HK-2 (cell line): ENCODE measurements around the gene ANKRD12.
A peak's percentile ranks its signal among the peaks of the same experiment; 100 is the strongest.

ENCODE experiments used
- DNase-seq: peaks from one replicate; pipeline ENCODE4 v3.0.0-alpha.2; 2018; ENCODE audit not compliant: unreplicated experiment

Gene ANKRD12

GRCh38 chr18:9290156-9290555 is 153.6 kb downstream of the ANKRD12 start:
- DNase-seq: no peak

DNA sequence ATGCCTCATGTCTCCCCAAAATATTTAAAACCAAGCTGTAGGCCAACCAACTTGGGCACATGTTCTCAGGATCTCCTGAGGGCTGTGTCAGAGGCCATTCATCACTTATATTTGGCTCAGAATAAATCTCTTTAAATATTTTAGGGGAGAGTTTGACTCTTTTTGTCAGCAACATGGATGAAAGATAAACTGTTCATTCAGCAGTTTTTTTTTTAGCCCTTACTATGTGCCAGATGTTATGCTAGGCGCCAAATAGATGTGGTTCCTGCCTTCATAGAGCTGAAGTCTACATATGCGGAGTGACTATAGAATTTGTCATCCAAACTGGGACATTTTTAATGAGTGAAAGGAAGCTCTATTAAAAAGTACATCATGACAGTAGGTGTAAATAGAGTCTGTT is 155.5 kb downstream of the ANKRD12 start:
- DNase-seq: no peak

DNA sequence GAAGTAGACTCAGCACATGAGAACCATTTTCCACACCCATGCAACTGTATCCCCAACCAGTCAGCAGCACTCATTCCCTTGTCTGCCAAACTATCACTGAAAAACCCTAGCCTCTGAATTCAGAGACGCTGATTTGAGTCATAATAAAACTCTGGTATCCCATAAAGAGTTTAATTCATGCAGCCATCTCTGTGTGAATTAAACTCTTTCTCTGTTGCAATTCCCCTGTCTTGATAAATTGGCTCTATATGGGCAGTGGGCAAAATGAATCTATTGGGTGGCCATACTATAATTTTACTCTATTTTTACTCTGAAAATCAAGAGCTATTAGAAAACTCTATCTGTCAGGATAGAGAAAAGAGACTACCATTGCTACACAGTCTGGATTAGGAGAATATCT is 157.4 kb downstream of the ANKRD12 start:
- no peak for DNase-seq

DNA sequence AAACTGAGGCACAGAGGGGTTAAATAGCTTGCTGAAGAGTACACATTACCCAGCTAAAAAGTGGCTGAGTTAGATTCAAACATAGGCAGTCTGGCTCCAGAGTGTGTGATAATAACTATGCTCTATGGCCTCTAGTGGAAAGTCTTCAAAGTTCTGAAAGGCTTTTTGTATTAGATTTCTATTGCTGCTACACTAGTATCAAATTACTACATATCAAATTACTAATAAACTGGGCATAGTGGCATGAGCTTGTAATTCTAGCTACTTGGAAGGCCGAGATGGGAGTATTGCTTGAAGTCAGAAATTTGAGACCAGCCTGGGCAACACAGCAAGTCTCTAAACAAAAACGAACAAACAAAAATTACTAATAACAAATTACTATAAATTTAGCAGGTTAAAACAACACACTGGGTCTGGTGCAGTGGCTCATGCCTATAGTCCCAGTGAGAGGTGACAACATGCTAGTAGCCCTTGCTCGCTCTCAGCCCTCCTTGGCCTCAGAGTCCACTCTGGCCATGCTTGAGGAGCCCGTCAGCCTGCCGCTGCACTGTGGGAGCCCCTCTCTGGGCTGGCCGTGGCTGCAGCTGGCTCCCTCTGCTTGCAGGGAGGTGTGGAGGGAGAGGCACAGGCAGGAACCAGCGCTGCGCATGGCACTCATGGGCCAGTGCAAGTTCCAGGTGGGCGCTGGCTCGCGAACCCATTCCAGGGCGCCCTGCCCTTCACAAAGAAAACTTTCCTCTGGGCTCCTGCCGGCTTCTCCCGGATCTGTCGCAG is 159.8 kb downstream of the ANKRD12 start:
- no peak for DNase-seq

DNA sequence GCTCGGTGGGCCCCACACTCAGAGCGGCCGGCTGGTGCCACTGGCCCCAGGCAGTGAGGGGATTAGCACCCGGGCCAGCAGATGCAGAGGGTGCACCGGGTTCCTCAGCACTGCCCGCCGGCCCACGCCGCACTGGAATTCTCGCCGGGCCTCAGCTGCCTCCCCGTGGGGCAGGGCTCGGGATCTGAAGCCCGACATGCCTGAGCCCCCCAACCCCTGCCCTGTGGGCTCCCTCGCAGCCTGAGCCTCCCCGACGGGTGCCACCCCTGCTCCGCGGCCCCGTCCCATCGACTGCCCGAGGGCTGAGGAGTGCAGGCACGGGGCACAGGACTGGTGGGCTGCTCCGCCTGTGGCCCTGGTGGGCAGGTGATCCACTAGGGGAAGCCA is 160.4 kb downstream of the ANKRD12 start:
- DNase-seq: no peak

DNA sequence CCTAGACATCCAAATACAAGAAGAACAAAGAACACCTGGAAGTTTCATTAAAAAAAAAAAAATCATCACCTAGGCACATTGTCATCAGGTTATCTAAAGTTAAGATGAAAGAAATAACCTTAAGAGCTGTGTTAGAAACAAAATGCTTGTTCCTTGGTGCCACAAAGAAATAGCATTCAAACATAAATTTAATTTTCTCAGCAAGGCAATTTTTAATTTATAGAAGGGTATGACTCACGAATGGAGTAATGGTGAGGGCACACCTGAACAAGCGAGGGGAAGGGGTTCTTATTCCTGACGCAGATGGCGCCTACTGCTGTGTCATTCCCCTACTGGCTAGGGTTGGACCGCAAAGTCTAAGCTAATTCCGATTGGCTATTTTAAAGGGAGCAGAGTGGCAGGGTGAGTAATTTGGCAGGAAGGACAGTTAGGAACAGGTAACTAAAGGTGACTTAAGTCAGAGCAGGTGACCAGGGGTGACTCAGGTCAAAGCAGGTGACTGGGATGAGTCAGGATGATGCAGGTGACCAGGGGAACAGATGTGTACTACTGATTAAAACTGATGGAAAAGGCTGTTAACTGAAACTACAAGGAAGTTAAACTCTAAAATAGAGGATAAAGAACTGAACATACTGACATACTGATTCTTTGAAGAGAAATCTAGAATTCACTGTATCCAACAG is 167.9 kb downstream of the ANKRD12 start:
- DNase-seq: no peak

GRCh38 chr18:9319333-9319732 is 182.8 kb downstream of the ANKRD12 start:
- DNase-seq: no peak

DNA sequence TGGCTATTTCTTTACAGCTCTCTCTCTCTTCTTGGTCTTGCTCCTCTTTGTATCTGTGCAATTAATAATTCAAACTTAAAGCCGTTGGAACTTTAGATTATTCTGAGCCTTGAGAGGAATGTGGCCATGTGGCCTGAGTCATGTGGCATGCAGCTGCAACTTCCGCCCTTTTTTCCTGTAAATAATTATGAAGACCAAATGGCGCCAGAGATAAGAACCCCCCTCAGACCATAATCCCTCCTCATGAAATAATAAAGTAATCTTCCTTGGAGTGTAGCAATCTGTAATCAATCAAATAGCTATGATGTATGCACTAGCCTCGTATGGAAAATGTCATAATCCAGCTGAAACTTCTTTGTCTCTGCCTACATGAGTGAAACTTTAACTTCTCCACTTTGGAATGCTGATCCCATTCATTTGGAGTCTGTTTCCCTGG is 184.5 kb downstream of the ANKRD12 start:
- DNase-seq: peak; percentile 2

DNA sequence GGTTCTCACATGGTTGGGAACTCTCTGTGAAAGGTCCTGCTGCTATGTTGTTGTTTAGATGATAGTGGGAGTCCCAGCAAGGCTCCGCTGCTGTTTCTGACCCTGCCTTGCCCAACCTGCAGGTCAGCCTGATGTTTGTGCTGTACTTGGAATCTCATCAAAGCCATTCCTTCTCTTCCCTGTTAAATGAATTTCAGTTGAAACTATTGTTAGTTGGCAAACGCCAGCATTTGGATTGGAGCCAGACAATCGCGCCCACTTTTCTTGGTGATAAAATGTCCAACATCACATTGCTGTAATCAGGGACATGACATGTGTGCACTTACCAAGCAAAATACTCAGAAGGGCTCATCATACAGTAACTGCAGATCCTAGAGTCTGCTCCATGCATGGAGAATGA is 185.2 kb downstream of the ANKRD12 start:
- DNase-seq: no peak

GRCh38 chr18:9322744-9323143 is 186.2 kb downstream of the ANKRD12 start:
- no peak for DNase-seq

DNA sequence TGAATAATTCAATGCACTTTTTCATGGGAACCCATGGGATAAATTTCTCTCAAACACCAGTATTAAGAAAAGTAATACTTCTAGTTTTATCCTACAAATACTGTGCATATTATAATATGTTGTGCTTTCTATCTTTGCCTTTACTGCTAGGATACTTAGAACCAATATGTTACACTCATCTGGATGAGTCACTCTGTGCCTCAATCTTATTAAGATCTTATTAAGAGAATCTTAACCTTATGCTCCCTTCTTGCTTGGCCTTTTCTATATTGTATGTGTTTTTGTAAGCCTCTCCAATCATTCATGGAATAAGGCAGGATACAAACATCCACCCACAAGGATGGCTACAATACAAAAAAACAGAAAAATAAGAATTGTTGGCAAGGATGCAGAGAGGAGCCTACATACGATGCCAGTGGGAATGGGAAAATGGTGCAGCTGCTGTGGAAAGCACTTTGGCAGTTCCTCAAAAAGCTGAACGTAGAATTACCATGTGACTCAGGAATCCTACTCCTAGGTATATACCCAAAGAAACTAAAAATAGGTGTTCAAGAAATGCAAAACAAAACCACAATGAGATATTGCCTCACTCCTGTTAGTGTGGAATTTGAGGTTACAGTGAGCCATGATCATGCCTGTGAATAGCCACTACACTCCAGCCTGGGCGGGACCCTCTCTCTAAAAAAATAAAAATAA is 187.3 kb downstream of the ANKRD12 start:
- DNase-seq: no peak

DNA sequence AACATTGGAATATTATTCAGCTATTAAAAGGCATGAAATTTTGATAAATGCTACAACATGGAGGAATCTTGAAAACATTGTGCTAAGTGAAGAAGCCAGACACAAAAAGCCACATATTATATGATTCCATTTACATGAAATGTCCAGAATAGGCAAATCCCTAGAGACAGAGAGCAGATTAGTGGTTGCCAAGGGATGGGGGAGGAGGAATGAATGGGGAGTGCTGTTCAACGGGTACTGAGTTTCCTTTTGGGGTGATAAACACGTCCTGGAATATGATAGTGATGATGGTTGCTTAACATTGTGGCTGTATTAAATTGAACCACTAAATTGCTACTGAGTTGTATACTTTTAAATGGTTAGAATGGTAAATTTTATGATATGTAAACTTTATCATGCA is 189.1 kb downstream of the ANKRD12 start:
- no peak for DNase-seq

DNA sequence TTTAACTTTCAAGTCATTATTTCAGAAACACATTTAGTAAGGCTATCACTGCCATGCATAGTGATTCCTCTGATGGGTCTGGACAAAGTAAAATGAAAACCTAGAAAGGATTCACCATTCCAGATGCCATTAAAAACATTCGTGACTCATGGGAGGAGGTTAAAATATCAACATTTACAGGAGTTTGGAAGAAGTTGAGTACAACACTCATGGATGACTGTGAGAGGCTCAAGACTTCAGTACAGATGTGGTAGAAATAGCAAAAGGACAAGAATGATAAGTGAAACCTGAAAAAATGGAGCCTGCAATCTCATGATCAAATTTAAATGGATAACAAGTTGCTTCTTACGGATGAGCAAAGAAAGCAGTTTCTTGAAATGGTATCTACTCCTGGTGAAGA is 192.2 kb downstream of the ANKRD12 start:
- DNase-seq: no peak

DNA sequence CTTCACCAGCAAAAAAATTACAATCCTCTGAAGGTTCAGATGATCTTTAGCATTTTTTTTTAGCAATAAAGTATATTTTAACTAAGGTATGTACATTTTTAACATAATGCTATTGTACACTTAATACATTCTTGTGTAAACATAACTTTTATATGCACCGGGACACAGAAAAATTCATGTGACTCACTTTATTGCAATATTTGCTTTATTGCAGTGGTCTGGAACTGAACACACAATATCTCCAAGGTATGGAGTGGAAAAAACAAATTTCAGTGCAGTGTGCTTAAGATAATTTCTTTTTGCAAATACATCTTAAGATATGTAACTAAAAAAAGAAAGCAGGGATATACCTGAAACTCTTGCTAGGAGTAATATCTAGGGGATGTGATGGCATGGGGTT is 192.9 kb downstream of the ANKRD12 start:
- no peak for DNase-seq

DNA sequence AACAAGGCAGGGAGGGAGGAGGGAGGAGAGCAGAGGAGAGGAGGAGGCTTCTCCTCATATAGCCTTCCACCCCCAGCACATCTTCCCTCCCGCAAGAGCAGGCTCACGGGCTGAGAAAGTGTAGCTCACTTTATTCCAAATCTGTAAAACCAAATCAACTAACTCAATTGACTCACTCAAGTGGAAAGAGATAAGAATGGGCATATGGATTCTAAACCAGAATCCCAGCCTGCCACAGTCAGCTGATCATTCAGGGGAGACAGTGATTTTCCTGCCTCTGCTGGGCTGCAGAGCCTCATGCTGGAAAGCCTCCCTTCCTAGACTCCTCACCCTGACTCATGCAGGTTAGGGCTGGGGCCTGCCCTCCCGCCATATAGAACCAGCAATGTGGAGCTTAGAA is 193.8 kb downstream of the ANKRD12 start:
- DNase-seq: no peak

DNA sequence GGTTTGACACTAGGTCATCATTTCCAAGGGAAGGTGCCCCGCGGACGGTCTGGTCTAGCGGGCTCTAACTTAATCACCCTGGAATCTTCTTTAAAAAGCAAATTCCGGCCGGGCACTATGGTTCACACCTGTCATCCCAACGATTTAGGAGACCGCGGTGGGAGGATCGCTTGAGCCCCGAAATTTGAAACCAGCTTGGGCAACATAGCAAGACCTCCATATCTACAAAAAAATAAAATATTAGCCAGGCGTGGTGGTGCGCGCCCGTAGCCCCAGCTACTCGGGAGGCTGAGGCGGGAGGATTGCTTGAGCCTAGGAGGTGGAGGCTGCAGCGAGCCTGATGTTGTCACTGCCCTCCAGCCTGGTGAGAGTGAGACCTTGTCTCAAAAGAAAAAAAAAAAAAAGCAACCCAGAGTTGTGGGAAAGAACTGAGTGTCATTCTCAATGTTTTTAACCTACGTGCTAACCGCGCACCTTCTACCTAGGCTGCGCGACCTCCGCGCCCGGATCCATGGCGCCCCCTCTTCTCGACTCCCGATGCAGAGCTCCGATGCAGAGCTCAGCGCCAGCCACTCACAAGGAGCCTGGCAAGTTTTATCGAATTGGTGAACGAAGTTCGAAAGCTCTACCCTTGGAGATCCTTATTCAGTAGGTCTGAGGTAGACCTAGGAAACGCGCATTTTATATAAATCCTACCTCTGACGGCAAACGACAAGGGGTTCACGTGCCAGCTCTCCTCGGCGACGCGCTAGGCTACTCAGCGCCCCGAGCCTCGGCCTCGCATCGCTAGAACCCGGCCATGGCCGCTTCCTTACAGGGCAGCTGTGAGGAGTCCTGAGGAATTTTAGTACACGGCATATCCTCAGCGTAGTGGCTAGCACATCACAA is 197.1 kb downstream of the ANKRD12 start:
- DNase-seq: no peak

DNA sequence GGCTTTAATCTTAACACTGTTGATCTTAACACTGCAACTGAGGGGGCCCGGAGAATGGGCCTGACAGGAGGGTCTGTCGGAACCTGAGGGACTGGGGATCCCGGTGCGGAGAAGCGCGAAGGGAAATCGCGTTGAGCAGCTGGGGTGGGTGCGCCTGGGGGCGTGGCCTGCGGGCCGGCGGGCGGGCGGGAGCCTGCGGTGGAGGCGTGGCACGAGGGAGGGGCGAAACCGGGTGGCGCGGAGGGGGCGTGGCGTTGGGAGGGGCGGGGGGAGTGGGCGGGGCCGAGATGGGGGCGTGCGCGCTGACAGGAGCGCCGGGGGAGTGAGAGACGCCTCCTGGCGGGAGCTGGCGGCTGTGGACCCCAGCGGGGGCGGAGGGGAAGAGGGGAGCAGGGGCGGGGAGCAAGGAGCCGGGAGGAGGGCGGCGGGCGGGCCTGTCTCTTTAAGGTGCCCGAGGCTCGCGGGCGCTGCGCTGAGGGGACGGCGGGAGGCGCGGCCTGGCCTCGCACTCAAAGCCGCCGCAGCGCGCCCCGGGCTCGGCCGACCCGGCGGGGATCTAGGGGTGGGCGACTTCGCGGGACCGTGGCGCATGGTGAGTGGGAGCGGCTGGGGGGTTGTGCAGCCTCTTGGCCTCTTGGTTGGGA is 197.9 kb downstream of the ANKRD12 start, which contains the start of gene TWSG1:
TWSG1 (plus strand) TSS at position 445 of the 644 bp plus-strand sequence. CDS start 2,457 bp downstream, outside the sequence.
- DNase-seq: peak; percentile 92

- DNase-seq: no peak
These were observed 198.6 kb downstream of the ANKRD12 start for GRCh38 chr18:9334973-9335696.
